ENCODE data around the gene TXLNA.

The TXLNA gene

DNA sequence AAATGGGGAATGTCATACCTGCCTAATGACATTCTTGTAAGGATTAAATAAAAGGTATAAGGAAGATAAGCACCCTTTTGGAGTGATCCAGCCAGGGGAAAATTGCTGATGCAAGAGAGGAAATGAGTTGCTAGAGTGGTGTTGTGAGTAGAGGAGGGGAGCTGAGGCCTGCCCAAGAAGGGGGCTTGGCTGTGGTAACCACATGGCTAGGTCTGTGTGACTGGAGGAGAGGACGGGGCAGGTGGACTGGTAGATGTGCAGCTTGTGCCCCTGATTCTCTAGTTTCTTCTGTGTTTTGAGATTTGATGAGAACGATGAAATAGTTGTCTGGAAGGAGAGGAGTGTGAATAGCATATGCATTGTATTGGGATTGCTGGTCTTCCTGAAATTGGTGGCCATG is 6.6 kb downstream of the TXLNA start:
- no peak for DNase-seq

- no peak for DNase-seq
Observed at GRCh38 chr1:32186491-32186890, 7.0 kb downstream of the TXLNA start.

DNA sequence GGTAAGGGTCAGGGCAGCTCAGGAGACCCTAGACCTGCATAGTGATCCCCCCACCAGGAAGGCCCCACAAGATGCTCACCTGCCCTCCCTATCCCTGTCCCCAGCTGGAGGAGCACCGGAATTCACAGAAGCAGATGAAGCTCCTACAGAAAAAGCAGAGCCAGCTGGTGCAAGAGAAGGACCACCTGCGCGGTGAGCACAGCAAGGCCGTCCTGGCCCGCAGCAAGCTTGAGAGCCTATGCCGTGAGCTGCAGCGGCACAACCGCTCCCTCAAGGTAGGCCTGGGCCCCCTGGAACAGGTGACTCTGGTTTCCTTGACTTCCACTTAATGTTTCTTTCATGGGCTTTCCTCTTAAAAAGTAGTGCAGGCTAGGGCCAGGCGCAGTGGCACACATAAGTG is 8.4 kb downstream of the TXLNA start:
- no peak for DNase-seq

- DNase-seq: no peak
Observed at GRCh38 chr1:32192220-32192948, 12.9 kb downstream of the TXLNA start.

GRCh38 chr1:32194984-32195383 is 15.5 kb downstream of the TXLNA start:
- no peak for DNase-seq

- DNase-seq: no peak
Observed at GRCh38 chr1:32195531-32195930, 16.1 kb downstream of the TXLNA start.

- no peak for DNase-seq
Observed at GRCh38 chr1:32195972-32196823, 16.7 kb downstream of the TXLNA start.

- DNase-seq: no peak
Observed at GRCh38 chr1:32197074-32197473, 17.6 kb downstream of the TXLNA start.

- no peak for DNase-seq
Observed at GRCh38 chr1:32197837-32198236, 18.4 kb downstream of the TXLNA start.

DNA sequence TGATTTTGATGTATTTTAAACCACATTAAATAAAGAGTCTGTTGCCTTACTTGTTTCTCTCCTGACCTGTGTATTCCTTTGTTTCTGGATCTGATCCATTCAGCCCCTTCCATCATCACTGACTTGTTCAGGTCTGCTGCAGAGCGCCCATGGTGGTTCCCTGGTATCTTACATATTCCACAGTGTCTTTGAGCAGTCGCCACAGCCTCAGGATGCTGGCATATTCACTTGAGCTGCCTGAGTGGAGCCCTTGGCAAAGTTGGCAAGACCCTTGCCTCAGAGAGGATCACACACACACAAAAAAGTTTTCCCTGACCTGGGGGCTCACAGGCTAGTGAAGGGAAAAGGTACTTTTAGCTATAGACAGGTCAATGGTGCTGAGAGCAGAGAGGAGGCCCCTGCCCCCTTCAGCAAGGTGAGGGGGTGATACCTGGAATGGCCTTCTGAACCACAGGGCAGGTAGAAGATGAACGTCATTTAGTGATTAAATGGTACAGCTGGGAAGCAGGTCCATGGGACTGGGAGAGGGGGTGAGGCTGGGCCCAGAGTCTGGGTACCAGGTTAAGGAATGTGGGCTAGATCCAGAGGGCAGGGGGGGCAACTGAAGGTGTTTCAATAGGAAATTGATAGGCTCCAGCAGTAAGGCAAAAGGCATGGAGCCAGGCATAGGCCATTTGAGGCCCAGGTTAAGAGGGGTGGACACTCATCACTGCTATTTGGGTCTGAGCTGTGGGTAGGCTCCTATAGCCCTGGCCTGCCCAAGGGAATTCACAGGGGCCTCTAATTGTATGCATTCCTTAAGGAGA is 19.0 kb downstream of the TXLNA start:
- DNase-seq: no peak

DNA sequence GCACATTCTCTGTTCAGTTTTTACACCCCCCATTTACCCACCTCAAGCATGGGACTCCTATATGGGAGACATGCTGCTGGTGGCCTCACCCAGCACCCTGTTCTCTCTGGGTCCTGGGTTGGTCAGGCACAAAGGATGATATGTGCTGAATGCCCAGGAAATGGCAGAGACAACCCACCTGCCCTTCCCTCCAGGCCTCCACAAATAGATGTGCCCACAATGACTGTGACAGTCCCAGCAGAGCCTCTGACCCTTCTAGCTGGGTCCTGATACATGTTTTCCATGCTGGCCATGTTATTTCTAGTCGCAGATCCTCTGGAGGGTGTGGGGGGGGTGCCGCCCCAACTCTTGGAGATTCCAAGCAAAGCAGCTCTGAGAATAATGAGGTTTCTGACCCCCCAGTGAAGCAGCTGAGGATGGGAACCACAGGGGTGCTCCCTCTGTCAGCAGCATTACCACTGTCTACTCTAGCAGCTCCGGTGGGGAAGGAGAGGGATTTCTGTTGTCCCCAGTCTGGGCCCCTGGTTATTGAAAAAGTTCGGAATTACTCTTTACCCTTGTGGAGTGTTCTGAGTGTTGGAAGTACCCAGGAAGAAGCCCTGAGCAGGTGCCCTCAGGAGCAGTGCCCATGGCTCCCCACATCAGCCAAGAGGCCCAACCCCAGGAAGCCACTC is 19.7 kb downstream of the TXLNA start:
- no peak for DNase-seq

DNA sequence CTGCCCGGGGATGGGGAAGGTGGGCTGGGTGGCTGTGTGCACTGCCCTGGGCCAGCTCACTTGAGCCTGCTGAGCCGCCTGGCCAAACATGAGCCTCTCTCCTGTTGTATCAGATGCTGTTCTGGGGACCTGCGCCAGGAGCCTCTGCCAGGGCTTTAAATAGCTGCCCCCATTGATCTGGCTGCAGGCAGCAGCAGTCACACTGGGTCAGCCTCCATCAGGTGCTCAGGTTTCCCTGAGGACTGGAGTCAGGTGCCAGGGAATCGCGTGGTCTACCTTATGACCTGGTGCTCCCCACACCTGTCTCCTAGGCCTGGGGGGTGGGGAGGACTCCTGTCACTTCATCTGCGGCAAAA is 20.2 kb downstream of the TXLNA start:
- peak; percentile 45 for DNase-seq

DNA sequence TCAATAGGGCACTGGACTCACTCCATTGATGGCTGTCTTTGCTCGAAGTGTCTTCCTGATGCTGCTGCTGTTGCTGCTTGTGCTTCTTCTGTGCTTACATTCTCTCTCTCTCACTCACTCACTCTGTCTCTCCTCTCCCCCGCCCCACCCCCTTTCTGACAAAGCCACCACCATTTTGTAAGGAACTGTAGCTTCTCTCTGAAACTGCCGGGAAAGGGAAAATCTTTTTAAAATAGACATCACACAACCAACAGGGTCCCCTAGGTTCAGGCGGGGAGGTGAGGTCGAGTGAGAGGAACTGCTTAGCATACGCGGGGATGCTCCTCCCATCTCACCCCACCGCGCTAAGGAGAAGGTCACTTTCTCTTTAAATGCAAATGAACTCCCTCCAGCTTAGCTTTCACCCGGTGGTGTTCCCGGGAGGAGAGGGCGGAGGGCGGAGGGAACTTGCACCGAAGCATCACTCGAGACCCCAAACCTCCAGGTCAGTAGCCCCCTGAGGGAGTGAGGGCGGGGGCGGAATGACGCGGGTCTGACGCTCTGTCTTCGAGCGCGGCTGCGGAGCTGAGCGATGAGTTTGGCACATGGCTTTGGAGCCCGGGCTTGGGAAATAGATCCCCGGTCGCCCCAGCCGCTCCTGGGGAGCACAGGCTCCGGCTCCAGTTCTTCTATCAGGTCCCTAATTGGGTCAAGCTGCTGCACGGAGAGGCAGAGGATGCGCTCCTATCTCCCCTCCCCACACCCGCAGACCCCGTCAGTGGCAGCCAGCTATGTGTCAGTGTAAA is 20.9 kb downstream of the TXLNA start, which contains the start of gene CCDC28B:
Gene CCDC28B (plus strand): TSS at position 370 of the 785 bp plus-strand sequence. CDS start 1,341 bp downstream, outside the sequence.
- DNase-seq: peak; percentile 62

DNA sequence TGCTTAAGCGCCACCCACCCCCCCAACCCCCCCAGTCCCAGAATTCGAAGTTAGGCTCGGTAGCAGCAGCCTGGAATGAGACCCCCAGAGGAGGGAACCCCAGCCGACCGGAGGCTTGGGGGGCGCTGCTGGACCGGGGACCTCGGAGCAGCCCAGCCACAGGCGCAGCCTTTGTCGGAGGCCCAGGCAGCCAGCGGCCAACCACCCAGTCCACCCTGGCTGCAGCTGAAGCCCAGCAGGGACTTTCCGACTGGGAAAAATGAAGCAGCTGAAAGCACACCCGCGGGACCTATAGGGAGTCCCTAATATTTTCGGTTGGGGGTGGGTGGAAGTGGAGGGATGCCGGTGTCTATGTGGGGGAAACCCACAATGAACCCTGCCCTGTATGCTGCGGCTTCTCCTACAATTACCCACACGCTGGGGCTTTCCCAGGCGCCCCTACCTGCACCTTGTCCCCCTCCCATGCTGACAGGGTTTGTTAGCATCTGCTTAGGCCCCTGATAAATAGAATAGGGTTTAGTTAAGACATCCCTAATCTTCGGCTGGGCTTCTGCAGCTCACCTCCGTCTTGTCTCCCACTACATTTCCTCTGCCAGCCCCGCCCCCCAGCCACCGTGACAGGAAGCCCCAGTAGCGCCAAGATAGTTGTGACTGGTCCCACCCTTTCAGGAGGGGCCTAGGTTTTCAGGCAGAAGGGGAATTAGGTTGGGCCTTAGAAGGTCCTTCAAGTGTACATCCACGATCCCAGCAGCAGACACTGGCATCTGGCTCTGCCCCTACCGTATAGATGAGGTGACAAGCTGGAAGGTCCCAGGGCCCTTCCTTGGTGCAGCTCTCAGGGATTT is 21.8 kb downstream of the TXLNA start:
- no peak for DNase-seq

DNA sequence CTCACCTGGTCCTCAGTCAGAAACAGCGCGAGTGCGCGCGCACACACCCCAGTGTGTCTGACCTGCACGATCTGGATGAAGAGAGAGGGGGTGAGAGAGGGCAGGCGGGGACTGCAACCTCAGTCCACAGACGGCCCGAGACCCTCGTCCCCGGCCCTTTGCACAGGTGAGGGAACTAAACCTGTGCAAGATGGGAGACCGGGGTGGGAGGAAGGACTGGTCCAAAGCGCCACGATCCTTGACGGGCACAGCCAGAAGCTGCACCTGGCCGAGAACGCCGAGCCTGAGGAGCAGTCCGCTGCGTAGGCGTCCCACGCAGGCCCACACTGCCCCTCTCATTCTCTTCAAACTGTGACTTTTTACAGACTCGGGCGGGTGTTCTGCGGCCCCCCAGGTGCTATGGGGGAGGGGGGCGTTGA is 25.5 kb downstream of the TXLNA start:
- no peak for DNase-seq

- peak; percentile 96 for DNase-seq
Observed at GRCh38 chr1:32205401-32206370, 26.2 kb downstream of the TXLNA start, which contains the start of gene IQCC. Gene IQCC (plus strand): TSS chr1:32205671. CDS start chr1:32205682, 11 bp downstream.

DNA sequence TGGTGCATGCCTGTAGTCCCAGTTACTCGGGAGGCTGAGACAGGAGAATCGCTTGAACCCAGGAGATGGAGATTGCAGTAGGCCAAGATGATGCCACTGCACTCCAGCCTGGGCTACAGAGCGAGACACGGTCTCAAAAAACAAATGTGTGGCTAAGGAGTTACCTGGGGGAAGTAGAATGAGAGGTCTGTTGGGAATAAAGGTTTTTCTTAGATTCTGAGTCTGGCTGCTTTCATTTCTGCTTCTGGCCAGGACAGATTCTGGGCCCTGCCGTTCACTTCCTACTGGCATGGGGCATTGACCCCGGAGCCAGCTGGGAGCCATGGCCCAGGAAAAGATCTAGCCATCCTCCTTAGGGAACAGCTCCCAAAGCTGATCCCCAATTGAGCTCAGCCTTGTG is 29.0 kb downstream of the TXLNA start:
- no peak for DNase-seq

DNA sequence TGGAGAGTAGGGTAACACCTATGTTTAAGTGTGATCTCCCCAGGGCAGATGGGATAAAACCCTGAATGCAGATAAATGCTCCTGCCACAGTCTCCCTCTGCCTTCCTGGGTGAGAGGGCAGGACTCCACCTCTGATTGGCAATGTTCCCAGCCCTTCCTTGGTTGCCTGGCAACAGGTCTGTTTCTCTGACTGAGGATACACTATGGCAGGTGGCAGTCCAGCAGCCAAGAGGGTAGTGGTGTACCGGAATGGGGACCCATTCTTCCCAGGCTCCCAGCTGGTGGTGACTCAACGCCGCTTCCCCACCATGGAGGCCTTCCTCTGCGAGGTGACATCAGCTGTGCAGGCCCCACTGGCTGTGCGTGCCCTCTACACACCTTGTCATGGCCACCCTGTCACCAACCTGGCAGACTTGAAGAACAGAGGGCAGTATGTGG is 29.4 kb downstream of the TXLNA start, which contains the start of gene DCDC2B:
Gene DCDC2B (plus strand): TSS at position 199 of the 438 bp plus-strand sequence. CDS start 5 bp downstream, at position 204.
- DNase-seq: peak; percentile 90
